Measurements from ENCODE around the gene SPIRE1.
A peak's percentile ranks its signal among the peaks of the same experiment; 100 is the strongest.

The SPIRE1 gene

GRCh38 chr18:12657684-12658425 is at the start of gene SPIRE1:
Gene SPIRE1, minus strand, starts transcription at chr18:12658107. Its CDS starts 241 bp downstream, at chr18:12657866.
- peak; percentile 68 for DNase-seq

GRCh38 chr18:12703664-12704063 is 45.8 kb upstream of the SPIRE1 start:
- peak; percentile 57 for DNase-seq

- no peak for DNase-seq
Observed at GRCh38 chr18:12703096-12703567, 45.2 kb upstream of the SPIRE1 start.

GRCh38 chr18:12702221-12703095 is 44.6 kb upstream of the SPIRE1 start, which contains the start of the genes CEP76 and PSMG2:
Gene CEP76, minus strand, starts transcription at chr18:12702723. Its CDS starts 175 bp downstream, at chr18:12702548.
Gene PSMG2, plus strand, starts transcription at chr18:12703042. Its CDS starts 66 bp downstream, at chr18:12703108.
- DNase-seq = peak; percentile 95

GRCh38 chr18:12701161-12701560 is 43.3 kb upstream of the SPIRE1 start:
- DNase-seq = no peak

GRCh38 chr18:12699747-12700146 is 41.8 kb upstream of the SPIRE1 start:
- DNase-seq = no peak

- DNase-seq = no peak
Observed at GRCh38 chr18:12694032-12694431, 36.1 kb upstream of the SPIRE1 start.

- no peak for DNase-seq
Observed at GRCh38 chr18:12692206-12692605, 34.3 kb upstream of the SPIRE1 start.

- no peak for DNase-seq
Observed at GRCh38 chr18:12689256-12689850, 31.4 kb upstream of the SPIRE1 start.

GRCh38 chr18:12686100-12686499 is 28.2 kb upstream of the SPIRE1 start:
- DNase-seq = peak; percentile 65

- peak; percentile 63 for DNase-seq
Observed at GRCh38 chr18:12679183-12679786, 21.4 kb upstream of the SPIRE1 start.

- no peak for DNase-seq
Observed at GRCh38 chr18:12668041-12668440, 10.1 kb upstream of the SPIRE1 start.

- DNase-seq = peak; percentile 82
Observed at GRCh38 chr18:12659904-12660605, 2.1 kb upstream of the SPIRE1 start.

- DNase-seq = peak; percentile 68
Observed at GRCh38 chr18:12658426-12659138, 675 bp upstream of the SPIRE1 start.

- peak; percentile 63 for DNase-seq
Observed at GRCh38 chr18:12656938-12657683, 796 bp downstream of the SPIRE1 start.

GRCh38 chr18:12656605-12656937 is 1.3 kb downstream of the SPIRE1 start:
- no peak for DNase-seq

GRCh38 chr18:12654971-12655370 is 2.9 kb downstream of the SPIRE1 start:
- no peak for DNase-seq

- DNase-seq = peak; percentile 85
Observed at GRCh38 chr18:12652861-12653401, 5.0 kb downstream of the SPIRE1 start.

- no peak for DNase-seq
Observed at GRCh38 chr18:12651651-12652050, 6.3 kb downstream of the SPIRE1 start.

- no peak for DNase-seq
Observed at GRCh38 chr18:12647773-12648172, 10.1 kb downstream of the SPIRE1 start.
